GM18907 (cell line): ENCODE measurements around the gene PCNX1.
A peak's percentile ranks its signal among the peaks of the same experiment; 100 is the strongest.
"Not testable (repeated sequence)": the region's sequence is repeated elsewhere in the genome, so short reads cannot be mapped to it uniquely, and the experiment has no call there.

Experiments
- ATAC-seq: cut with Tn5 transposase; IDR thresholded peaks from one replicate; pipeline ENCODE4 v1.9.1; 2021; ENCODE audit warnings: mild to moderate bottlenecking, moderate library complexity; ENCODE audit not compliant: unreplicated experiment

The PCNX1 gene

GRCh38 chr14:70915415-70915814 is 8.2 kb downstream of the PCNX1 start:
- no peak for ATAC-seq

- no peak for ATAC-seq
Observed at GRCh38 chr14:70916300-70916699, 9.0 kb downstream of the PCNX1 start.

- no peak for ATAC-seq
Observed at GRCh38 chr14:70916799-70917198, 9.5 kb downstream of the PCNX1 start.

GRCh38 chr14:70917633-70918032 is 10.4 kb downstream of the PCNX1 start:
- no peak for ATAC-seq

GRCh38 chr14:70919774-70920173 is 12.5 kb downstream of the PCNX1 start:
- no peak for ATAC-seq

GRCh38 chr14:70920608-70921007 is 13.3 kb downstream of the PCNX1 start:
- no peak for ATAC-seq

GRCh38 chr14:70921669-70922068 is 14.4 kb downstream of the PCNX1 start:
- ATAC-seq: no peak

- no peak for ATAC-seq
Observed at GRCh38 chr14:70924521-70924920, 17.3 kb downstream of the PCNX1 start.

GRCh38 chr14:70926235-70926830 is 19.1 kb downstream of the PCNX1 start:
- ATAC-seq: no peak

GRCh38 chr14:70931008-70931407 is 23.7 kb downstream of the PCNX1 start:
- ATAC-seq: no peak

- ATAC-seq: no peak
Observed at GRCh38 chr14:70934084-70934483, 26.8 kb downstream of the PCNX1 start.

- peak; percentile 91 for ATAC-seq
Observed at GRCh38 chr14:70934502-70935134, 27.4 kb downstream of the PCNX1 start.

- ATAC-seq: peak; percentile 18
Observed at GRCh38 chr14:70935135-70935534, 27.9 kb downstream of the PCNX1 start.

- ATAC-seq: not testable (repeated sequence)
Observed at GRCh38 chr14:70939693-70940092, 32.4 kb downstream of the PCNX1 start.

GRCh38 chr14:70941637-70942341 is 34.5 kb downstream of the PCNX1 start:
- ATAC-seq: not testable (repeated sequence)

- no peak for ATAC-seq
Observed at GRCh38 chr14:70942342-70942706, 35.1 kb downstream of the PCNX1 start.

- ATAC-seq: not testable (repeated sequence)
Observed at GRCh38 chr14:70942721-70943120, 35.5 kb downstream of the PCNX1 start.

- ATAC-seq: no peak
Observed at GRCh38 chr14:70943838-70944237, 36.6 kb downstream of the PCNX1 start.

- no peak for ATAC-seq
Observed at GRCh38 chr14:70947739-70948138, 40.5 kb downstream of the PCNX1 start.

- no peak for ATAC-seq
Observed at GRCh38 chr14:70952485-70952884, 45.2 kb downstream of the PCNX1 start.

GRCh38 chr14:70954068-70954467 is 46.8 kb downstream of the PCNX1 start:
- no peak for ATAC-seq
